ENCODE results near the gene MARF1. TPM values are rescaled to one million over a fixed set of nuclear protein-coding genes. Genes with fewer than 3 reads are reported as not detected.
A peak's percentile ranks its signal among the peaks of the same experiment; 100 is the strongest.

The MARF1 gene
- total and polyA plus RNA-seq, 9 of the 15 experiments (the other 6 are each of a cell fraction or from before 2014, with no cell fraction given) = 4.7 to 33.2 (median 11.7) TPM

GRCh38 chr16:15571557-15571956, 71.4 kb downstream of the MARF1 start (continued):
- 0 out of 2 replicates have a peak, but pooled peaks have one; percentile 13 for TF ChIP-seq PML (IDR thresholded peaks at IDR 0.05; ENCODE audit: low read length)
- TF ChIP-seq SIN3B (IDR thresholded peaks at IDR 0.05; ENCODE audit: low read depth) = no peak
- TF ChIP-seq RNF219 (CRISPR knock-in tag; IDR thresholded peaks at IDR 0.05) = no peak
- TF ChIP-seq WHSC1 (IDR thresholded peaks at IDR 0.05; ENCODE audit: low read length) = no peak
- TF ChIP-seq NR2C2 (CRISPR knock-in tag; IDR thresholded peaks at IDR 0.05) = no peak
- TF ChIP-seq NR2C2 (tag; IDR thresholded peaks at IDR 0.05) = peak; percentile 4; the same call in 1 of the 2 replicates
- no peak for TF ChIP-seq KLF10 (CRISPR knock-in tag; IDR thresholded peaks at IDR 0.05)
- TF ChIP-seq ZKSCAN8 (CRISPR knock-in tag; IDR thresholded peaks at IDR 0.05) = no peak
- TF ChIP-seq EGR1 (conservative IDR thresholded peaks at IDR 0.05) = peak; percentile 77
- TF ChIP-seq ZNF445 (CRISPR knock-in tag; IDR thresholded peaks at IDR 0.05; ENCODE audit: low read depth) = no peak
- no peak for TF ChIP-seq ETS2 (tag; IDR thresholded peaks at IDR 0.05; ENCODE audit: borderline replicate concordance, poor library complexity, severe bottlenecking)
- no peak for TF ChIP-seq MAFK (IDR thresholded peaks at IDR 0.05; ENCODE audit: low read length)
- no peak for TF ChIP-seq CC2D1A (IDR thresholded peaks at IDR 0.05)
- no peak for TF ChIP-seq FOXA3 (CRISPR knock-in tag; conservative IDR thresholded peaks at IDR 0.05 in 1 of 2, IDR thresholded peaks at IDR 0.05 in 1 of 2)
- TF ChIP-seq RB1 (IDR thresholded peaks at IDR 0.05; ENCODE audit: low read depth) = no peak
- no peak for TF ChIP-seq SMARCB1 (IDR thresholded peaks at IDR 0.05; ENCODE audit: insufficient read length, low read depth)
- TF ChIP-seq, protein P1, sequence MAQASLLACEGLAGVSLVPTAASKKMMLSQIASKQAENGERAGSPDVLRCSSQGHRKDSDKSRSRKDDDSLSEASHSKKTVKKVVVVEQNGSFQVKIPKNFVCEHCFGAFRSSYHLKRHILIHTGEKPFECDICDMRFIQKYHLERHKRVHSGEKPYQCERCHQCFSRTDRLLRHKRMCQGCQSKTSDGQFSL (CRISPR knock-in tag; IDR thresholded peaks at IDR 0.05) = no peak
- TF ChIP-seq, protein P1 (tag; IDR thresholded peaks at IDR 0.05) = no peak
- no peak for TF ChIP-seq SMAD3 (CRISPR knock-in tag; conservative IDR thresholded peaks at IDR 0.05)
- TF ChIP-seq RNF2 (IDR thresholded peaks at IDR 0.05) = peak; percentile 63; the same call in 1 of the 2 replicates
- TF ChIP-seq MEIS2 (IDR thresholded peaks at IDR 0.05; ENCODE audit: partially characterized antibody) = peak; percentile 99
- TF ChIP-seq ZNF239 (CRISPR knock-in tag; IDR thresholded peaks at IDR 0.05) = no peak
- no peak for TF ChIP-seq FOXM1 (IDR thresholded peaks at IDR 0.05; ENCODE audit: low read depth)
- no peak for TF ChIP-seq FOXM1 (CRISPR knock-in tag; IDR thresholded peaks at IDR 0.05; ENCODE audit: low read depth)
- TF ChIP-seq HDAC3 (IDR thresholded peaks at IDR 0.05; ENCODE audit: borderline replicate concordance, partially characterized antibody) = no peak
- no peak for TF ChIP-seq ZNF354B (CRISPR knock-in tag; IDR thresholded peaks at IDR 0.05)
- no peak for TF ChIP-seq POLR2G (IDR thresholded peaks at IDR 0.05; ENCODE audit: low read depth, low read length)
- no peak for TF ChIP-seq RBM22 (IDR thresholded peaks at IDR 0.05; ENCODE audit: low read depth, low read length, poor library complexity, severe bottlenecking)
- TF ChIP-seq MYNN (IDR thresholded peaks at IDR 0.05) = no peak
- no peak for TF ChIP-seq MYNN (CRISPR knock-in tag; IDR thresholded peaks at IDR 0.05)
- no peak; the same call in 1 of the 2 replicates for TF ChIP-seq SMARCA5 (IDR thresholded peaks at IDR 0.05)
- no peak for TF ChIP-seq ZNF717 (CRISPR knock-in tag; IDR thresholded peaks at IDR 0.05)
- TF ChIP-seq MAFG (tag; conservative IDR thresholded peaks at IDR 0.05) = no peak
